ENCODE measurements around the gene PRAMEF1.
"Not testable (repeated sequence)": the region's sequence is repeated elsewhere in the genome, so short reads cannot be mapped to it uniquely, and the experiment has no call there.

Gene PRAMEF1, protein sequence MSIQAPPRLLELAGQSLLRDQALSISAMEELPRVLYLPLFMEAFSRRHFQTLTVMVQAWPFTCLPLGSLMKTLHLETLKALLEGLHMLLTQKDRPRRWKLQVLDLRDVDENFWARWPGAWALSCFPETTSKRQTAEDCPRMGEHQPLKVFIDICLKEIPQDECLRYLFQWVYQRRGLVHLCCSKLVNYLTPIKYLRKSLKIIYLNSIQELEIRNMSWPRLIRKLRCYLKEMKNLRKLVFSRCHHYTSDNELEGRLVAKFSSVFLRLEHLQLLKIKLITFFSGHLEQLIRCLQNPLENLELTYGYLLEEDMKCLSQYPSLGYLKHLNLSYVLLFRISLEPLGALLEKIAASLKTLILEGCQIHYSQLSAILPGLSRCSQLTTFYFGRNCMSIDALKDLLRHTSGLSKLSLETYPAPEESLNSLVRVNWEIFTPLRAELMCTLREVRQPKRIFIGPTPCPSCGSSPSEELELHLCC

DNA sequence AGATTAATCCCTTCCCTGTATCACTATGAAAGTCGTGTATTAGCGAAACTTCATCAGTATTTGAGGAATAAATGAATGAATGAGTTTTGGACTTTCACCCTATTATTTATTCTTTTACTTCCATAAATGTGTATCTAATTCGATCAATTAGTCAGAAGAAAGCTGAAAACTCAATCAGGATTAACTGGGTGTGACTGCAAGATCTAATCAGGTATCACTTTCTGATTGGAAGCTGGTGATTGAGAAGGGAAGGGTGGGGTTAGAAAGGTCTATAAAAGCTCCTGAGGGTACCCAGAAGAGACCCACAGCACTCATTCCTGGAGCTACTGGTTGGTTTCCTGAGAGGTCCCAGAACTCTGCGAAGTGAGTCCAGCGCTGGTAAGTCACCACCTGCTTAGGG is at the start of gene PRAMEF1:
TSS of gene PRAMEF1 (plus strand) at position 301 of the 400 bp plus-strand sequence. CDS start 1,831 bp downstream, outside the sequence.
- DNase-seq (ENCODE audit: low read depth in 2 of 2) = not testable (repeated sequence)

DNA sequence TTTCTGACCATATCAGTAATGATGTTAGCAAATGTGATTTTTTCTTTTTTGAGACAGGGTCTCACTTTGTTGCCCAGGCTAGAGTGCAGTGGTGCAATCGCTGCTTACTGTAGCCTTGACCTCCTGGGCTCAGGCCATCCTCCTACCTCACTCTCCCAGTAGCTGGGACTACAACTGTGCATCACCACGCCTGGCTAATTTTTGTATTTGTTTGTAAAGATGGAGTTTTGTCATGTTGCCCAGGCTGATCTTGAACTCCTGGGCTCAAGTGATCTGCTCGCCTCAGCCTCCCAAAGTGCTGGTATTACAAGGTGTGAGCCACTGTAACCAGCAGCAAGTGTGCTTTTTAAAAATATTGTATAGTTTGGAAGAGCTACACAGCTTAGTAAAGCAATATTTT is 49.3 kb upstream of the PRAMEF1 start:
- no peak for DNase-seq (ENCODE audit: low read depth in 2 of 2)

DNA sequence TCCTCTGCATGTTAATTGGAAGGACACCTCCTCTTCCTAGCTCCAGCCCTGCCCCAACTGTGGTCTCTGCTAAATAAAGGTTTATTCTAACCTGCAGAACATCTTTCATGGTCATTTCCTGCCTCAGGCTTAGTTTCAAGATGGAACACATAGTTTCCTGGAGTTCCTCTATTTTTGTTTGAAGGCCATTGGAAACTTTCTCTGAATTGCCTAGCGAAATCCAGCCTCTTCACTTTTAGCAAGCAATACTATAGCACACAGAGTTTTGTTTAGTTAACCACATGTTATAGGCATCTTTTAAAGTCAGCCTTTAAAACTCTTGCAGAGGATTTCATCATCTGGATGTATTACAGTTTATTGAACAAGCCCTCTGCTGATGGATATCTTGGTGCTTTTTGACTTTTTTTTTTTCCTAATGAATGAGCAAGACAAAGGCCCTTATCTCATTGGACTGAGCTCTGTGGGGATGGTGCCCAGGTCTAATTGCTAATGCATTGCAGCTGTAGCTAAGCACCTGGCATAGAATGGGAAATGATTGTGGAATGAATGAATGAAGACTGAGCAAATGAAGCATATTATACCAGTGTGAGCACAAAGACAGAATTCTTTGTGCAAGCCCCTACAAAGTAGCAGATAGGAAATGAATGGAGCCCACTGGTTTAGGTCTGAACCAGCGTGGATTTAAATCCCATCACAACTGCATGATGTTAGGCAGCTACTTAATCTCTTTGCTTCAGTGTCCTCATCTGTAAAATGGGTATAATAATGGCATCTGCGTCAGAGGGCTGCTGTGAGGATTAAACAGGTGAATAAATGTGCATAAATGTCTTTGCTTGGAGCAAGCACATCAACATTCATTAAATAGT is 45.8 kb upstream of the PRAMEF1 start:
- no peak for DNase-seq (ENCODE audit: low read depth in 2 of 2)

DNA sequence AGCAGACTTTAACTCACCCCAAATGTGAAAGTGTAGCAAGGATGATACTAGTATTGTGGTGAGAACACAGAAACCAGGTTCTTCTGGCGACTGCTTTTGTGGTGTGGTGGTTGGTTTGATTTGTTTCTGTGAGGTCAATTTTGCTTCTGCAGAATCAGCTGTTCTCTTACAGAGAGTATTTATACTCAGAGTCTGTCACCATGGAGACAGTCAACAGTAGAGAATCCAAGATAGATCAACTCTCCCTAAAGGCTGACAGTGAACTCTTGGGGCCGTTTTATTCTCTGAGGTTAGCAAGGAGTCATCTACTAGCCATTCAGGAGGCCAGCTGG is 45.2 kb upstream of the PRAMEF1 start, which contains the start of gene CFAP107:
TSS of gene CFAP107 (plus strand) at position 209 of the 332 bp plus-strand sequence. CDS start 231 bp downstream, outside the sequence.
- no peak for DNase-seq (ENCODE audit: low read depth in 2 of 2)

DNA sequence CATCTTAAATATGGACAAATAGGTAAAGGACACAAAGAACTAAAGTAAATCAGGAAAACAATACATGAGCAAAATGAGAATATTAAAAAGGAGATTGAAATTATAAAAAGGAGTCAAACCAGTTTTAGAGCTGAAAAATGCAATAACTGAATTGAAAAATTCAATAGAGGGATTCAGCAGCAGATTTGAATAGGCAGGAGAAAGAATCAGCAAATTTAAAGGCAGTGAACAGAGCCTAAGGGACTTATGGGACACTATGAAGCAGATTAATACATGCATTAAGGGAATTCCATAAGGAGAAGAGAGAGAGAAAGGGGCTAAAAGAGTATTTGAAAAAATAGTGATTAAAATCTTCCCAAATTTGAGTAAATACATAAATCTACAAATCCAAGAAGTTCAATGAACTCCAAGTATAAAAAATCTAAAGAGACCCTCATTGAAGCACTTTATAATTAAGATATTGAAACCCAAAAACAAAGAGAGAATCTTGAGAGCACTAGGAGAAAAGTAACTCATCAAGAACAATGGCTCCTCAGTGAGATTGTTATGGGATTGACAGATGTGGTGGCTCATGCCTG is 42.3 kb upstream of the PRAMEF1 start:
- no peak for DNase-seq (ENCODE audit: low read depth in 2 of 2)

DNA sequence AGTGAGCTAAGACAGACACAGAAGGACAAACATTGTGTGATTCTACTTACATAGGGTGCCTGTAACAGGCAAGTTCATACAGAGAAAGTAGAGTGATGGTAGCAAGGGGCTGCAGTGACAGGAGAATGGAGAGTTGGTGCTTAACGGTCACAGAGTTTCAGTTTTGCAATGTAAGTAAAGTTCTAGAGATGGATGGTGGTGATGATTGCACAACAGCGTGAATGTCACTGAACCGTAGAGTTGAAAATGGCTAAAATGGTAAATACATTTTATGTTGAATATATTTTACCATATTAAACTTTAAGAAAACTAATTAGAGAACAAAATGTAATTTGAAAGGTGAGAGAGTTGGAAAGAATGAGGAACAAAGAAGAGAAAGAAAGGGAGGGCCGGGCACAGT is 36.5 kb upstream of the PRAMEF1 start:
- DNase-seq (ENCODE audit: low read depth in 2 of 2) = no peak

DNA sequence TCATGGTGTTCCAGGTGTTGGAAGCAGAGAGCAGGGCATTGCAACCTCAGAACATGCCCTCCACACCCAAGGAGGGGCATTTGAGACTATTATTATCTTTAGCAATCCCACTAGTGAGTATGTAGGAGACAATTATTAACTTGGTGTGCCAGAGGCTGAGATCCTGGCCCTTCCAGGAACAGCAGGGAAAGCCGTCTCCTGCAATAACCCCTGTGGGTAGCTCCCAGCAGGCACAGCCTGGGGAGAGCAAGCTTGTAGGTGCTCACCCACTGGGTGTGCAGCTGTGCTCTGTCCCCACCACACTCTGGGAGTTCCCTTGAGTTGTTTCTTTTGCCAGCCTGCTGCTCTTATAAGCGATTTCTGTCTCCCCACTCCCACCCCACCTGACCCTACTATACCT is 34.9 kb upstream of the PRAMEF1 start:
- no peak for DNase-seq (ENCODE audit: low read depth in 2 of 2)

- DNase-seq (ENCODE audit: low read depth in 2 of 2) = no peak
Measured at GRCh38 chr1:12756768-12757413, 34.3 kb upstream of the PRAMEF1 start.

DNA sequence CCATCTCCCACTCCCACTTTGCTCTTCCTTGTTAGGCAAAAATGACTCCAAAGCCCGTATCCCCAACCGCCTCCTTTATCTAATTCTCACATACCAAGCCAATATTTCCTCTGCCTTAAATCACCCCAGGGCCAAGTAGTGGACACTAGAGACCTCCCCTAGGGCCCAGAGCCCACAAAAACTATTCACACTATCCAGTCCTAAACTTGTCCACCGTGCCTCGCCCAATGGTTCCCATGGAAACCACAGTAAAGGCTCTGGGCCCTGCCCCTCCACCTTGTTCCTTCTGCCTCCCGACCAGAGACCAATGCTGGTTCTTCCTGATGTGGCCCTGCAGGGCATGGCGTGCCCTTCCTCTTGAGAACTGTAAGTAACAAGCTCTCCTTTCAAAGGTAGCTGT is 33.4 kb upstream of the PRAMEF1 start:
- DNase-seq (ENCODE audit: low read depth in 2 of 2) = no peak

- no peak for DNase-seq (ENCODE audit: low read depth in 2 of 2)
Measured at GRCh38 chr1:12760256-12760795, 30.9 kb upstream of the PRAMEF1 start.

DNA sequence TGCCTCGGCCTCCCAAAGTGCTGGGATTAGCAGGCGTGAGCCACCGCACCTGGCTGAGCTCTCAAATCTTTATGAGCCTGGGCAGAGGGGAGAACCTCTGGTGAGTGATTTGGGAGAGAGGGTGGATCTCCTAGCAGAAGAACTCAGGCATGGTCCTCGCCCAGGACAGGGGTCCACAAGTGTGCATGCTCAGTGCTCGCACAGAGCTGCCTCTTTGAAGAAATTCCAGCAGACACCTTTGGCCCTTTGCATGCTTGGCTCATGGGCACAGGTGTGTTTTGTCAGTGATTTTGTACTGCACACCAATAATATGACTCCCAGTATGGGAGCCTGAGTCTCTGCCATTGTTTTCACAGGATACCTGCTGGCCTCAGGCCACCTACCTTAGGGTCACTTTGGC is 29.4 kb upstream of the PRAMEF1 start:
- DNase-seq (ENCODE audit: low read depth in 2 of 2) = no peak

GRCh38 chr1:12762766-12763165 is 28.4 kb upstream of the PRAMEF1 start:
- no peak for DNase-seq (ENCODE audit: low read depth in 2 of 2)

GRCh38 chr1:12763479-12763878 is 27.7 kb upstream of the PRAMEF1 start:
- DNase-seq (ENCODE audit: low read depth in 2 of 2) = no peak

DNA sequence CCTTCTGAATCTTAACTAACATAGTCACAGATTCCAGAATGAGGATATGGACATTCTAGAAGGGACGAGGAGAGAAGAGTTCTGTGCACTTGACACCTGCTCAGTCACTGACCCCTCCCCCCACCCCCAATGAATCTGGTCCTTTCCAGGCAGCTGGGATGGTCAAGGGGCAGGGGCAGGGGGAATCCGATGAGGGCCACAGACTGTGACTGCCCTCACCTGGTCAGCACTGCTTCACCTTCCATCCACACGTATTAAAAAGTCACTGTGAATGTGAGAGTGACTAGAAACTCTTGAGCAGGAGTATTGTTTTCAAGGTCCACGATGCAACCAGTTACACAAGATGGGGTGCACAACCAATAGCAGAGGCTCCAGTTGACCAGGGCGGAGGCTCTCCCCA is 27.2 kb upstream of the PRAMEF1 start:
- DNase-seq (ENCODE audit: low read depth in 2 of 2) = no peak

DNA sequence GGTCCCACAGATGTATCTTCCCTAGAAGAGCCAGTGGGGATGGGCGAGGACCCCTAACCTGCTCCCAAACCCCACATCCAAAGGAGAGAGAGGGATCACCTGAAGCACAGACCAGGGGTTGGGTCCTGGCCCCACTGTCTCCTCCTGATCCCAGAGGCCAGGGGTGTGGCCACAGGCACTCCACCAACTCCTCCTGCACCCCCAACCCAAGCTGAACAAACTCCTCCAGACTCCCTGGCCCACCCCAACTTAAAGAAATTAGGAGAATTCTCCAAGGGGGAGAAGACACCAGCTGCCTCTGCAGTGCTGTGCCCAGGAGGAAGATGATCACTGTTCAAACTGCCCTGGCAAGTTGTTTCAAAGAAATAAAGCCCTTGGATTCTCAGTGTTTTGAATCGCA is 22.2 kb upstream of the PRAMEF1 start:
- no peak for DNase-seq (ENCODE audit: low read depth in 2 of 2)

DNA sequence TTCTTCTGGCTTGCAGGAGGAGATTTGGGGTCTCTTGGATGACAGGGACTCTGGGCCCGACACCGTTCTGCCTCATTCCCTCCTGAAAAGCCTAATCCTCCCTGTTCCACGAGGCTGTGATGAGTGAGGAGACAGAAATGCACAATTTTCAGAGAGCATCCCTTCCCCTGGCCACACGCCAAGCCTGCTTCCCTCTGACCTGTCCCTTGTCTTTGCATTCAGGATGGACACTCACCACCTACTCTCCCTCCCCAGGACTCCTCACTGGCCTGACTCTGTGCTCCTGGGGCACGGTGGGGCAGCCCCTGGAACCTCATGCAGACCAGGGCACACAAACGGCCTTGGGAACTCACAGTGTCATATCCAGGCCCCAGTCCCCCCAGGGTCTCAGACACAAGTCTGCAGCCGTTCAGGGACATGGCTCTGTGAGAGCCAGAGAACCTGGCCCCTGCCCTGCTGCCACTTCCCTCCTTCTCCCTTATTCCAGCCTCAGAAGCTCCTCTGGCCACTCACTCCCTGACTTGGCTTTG is 21.2 kb upstream of the PRAMEF1 start:
- no peak for DNase-seq (ENCODE audit: low read depth in 2 of 2)

- DNase-seq (ENCODE audit: low read depth in 2 of 2) = no peak
Measured at GRCh38 chr1:12770620-12771019, 20.6 kb upstream of the PRAMEF1 start.

- no peak for DNase-seq (ENCODE audit: low read depth in 2 of 2)
Measured at GRCh38 chr1:12771186-12771585, 20.0 kb upstream of the PRAMEF1 start.

- no peak for DNase-seq (ENCODE audit: low read depth in 2 of 2)
Measured at GRCh38 chr1:12772520-12772919, 18.7 kb upstream of the PRAMEF1 start.

DNA sequence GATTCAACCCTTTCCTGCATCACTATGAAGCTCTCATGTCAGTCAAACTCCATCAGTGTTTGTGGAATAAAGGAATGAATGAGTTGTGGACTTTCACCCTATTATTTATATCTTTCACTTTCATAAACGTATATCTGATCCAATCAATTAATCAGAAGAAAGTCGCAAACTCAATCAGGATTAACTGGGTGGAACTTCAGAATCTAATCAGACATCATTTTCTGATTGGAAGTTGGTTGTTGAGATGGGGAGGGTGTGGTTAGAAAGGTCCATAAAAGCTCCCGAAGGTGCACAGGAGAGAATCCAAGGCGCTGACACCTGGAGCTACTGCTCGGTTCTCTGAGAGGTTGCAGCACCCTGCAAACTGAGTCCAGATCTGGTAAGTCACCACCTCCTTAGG is 17.8 kb upstream of the PRAMEF1 start, which contains the start of gene PRAMEF12:
TSS of gene PRAMEF12 (plus strand) at position 301 of the 400 bp plus-strand sequence. CDS start 1,130 bp downstream, outside the sequence.
- no peak for DNase-seq (ENCODE audit: low read depth in 2 of 2)

GRCh38 chr1:12774801-12775345 is 16.3 kb upstream of the PRAMEF1 start:
- no peak for DNase-seq (ENCODE audit: low read depth in 2 of 2)
